ENCODE data around the gene URAD.
A peak's percentile ranks its signal among the peaks of the same experiment; 100 is the strongest.

The URAD gene

GRCh38 chr13:27956576-27957300 lies 31.8 kb downstream of the URAD start:
- DNase-seq (ENCODE audit: low spot score): no peak

- DNase-seq (ENCODE audit: low spot score): no peak
Measured at GRCh38 chr13:27955014-27955591, 33.4 kb downstream of the URAD start.

GRCh38 chr13:27954406-27954851 lies 34.1 kb downstream of the URAD start:
- no peak for DNase-seq (ENCODE audit: low spot score)

GRCh38 chr13:27953676-27954405 lies 34.7 kb downstream of the URAD start:
- DNase-seq (ENCODE audit: low spot score): peak; percentile 69

GRCh38 chr13:27952876-27953675 lies 35.4 kb downstream of the URAD start:
- no peak for DNase-seq (ENCODE audit: low spot score)

GRCh38 chr13:27942972-27943371 lies 45.5 kb downstream of the URAD start:
- no peak for DNase-seq (ENCODE audit: low spot score)

GRCh38 chr13:27933580-27934328 lies 54.7 kb downstream of the URAD start:
- no peak for DNase-seq (ENCODE audit: low spot score)

- no peak for DNase-seq (ENCODE audit: low spot score)
Measured at GRCh38 chr13:27933118-27933517, 55.4 kb downstream of the URAD start.

GRCh38 chr13:27929868-27930267 lies 58.6 kb downstream of the URAD start:
- no peak for DNase-seq (ENCODE audit: low spot score)

- no peak for DNase-seq (ENCODE audit: low spot score)
Measured at GRCh38 chr13:27928805-27929753, 59.4 kb downstream of the URAD start.

- no peak for DNase-seq (ENCODE audit: low spot score)
Measured at GRCh38 chr13:27928353-27928804, 60.1 kb downstream of the URAD start.
